Osteocyte (in vitro differentiated cells): ENCODE results near the gene RALGPS1. TPM values are rescaled to one million over a fixed set of nuclear protein-coding genes. Genes with fewer than 3 reads are reported as not detected.

Experiments
- DNase-seq: peaks from one replicate; pipeline ENCODE4 v3.0.0; 2021; ENCODE audit warnings: mixed read lengths; ENCODE audit not compliant: unreplicated experiment; ENCODE audit errors: extremely low spot score
- H3K27ac Mint-ChIP-seq: one replicate; pipeline ENCODE4 v1.8.0; 2021; ENCODE audit warnings: mild to moderate bottlenecking, mixed read lengths; ENCODE audit not compliant: unreplicated experiment
- H3K27me3 Mint-ChIP-seq: one replicate; pipeline ENCODE4 v1.8.0; 2021; ENCODE audit warnings: mixed read lengths; ENCODE audit not compliant: unreplicated experiment
- H3K36me3 Mint-ChIP-seq: one replicate; pipeline ENCODE4 v1.8.0; 2021; ENCODE audit warnings: mixed read lengths; ENCODE audit not compliant: unreplicated experiment
- H3K4me1 Mint-ChIP-seq: one replicate; pipeline ENCODE4 v1.8.0; 2021; ENCODE audit warnings: mixed read lengths; ENCODE audit not compliant: unreplicated experiment
- H3K4me3 Mint-ChIP-seq: one replicate; pipeline ENCODE4 v1.8.0; 2021; ENCODE audit warnings: mild to moderate bottlenecking, moderate library complexity, mixed read lengths; ENCODE audit not compliant: unreplicated experiment
- H3K9me3 Mint-ChIP-seq: one replicate; pipeline ENCODE4 v1.8.0; 2021; ENCODE audit warnings: mixed read lengths; ENCODE audit not compliant: unreplicated experiment
- CTCF ChIP-seq: fragments of 200-600 bp; sonication (generic); IDR thresholded peaks from 2 replicates; pipeline ENCODE4 v1.5.0; 2021; ENCODE audit warnings: antibody characterized with exemption, mild to moderate bottlenecking, moderate library complexity
- total RNA-seq: library from RNA; stranded (reverse); gene quantifications from 2 replicates; pipeline ENCODE4 v1.2.1, GENCODE V29; 2021

Gene RALGPS1
- total RNA-seq, 1 donor from 2014 or later = 9.9 TPM

- H3K27ac Mint-ChIP-seq = no peak overlapping the region
- H3K4me1 Mint-ChIP-seq = peaks cover 8% of the 10 kb centered on the region
- H3K36me3 Mint-ChIP-seq = peaks cover 28% of the 10 kb centered on the region
- TF ChIP-seq CTCF = no peak
- H3K4me3 Mint-ChIP-seq = no peak overlapping the region
- no peak for DNase-seq
- H3K9me3 Mint-ChIP-seq = no peaks in the 10 kb centered on the region
- H3K27me3 Mint-ChIP-seq = no peaks in the 10 kb centered on the region
Observed at GRCh38 chr9:127107929-127108876, 193.6 kb downstream of the RALGPS1 start.

GRCh38 chr9:127109212-127109711 lies 194.7 kb downstream of the RALGPS1 start:
- H3K4me3 Mint-ChIP-seq = no peak overlapping the region
- DNase-seq = no peak

GRCh38 chr9:127112056-127112455 lies 197.5 kb downstream of the RALGPS1 start:
- no peaks in the 10 kb centered on the region for H3K27me3 Mint-ChIP-seq
- H3K36me3 Mint-ChIP-seq = peaks cover 9% of the 10 kb centered on the region
- no peaks in the 10 kb centered on the region for H3K9me3 Mint-ChIP-seq
- TF ChIP-seq CTCF = no peak
- peaks cover 18% of the 10 kb centered on the region for H3K4me1 Mint-ChIP-seq
- H3K4me3 Mint-ChIP-seq = no peak overlapping the region
- no peak for DNase-seq
- H3K27ac Mint-ChIP-seq = no peak overlapping the region

More at GRCh38 chr9:127109212-127109711, 194.7 kb downstream of the RALGPS1 start:
- no peaks in the 10 kb centered on the region for H3K27me3 Mint-ChIP-seq
- H3K27ac Mint-ChIP-seq = no peak overlapping the region
- H3K36me3 Mint-ChIP-seq = peaks cover 28% of the 10 kb centered on the region
- no peak for TF ChIP-seq CTCF
- peaks cover 18% of the 10 kb centered on the region for H3K4me1 Mint-ChIP-seq
- H3K9me3 Mint-ChIP-seq = no peaks in the 10 kb centered on the region

GRCh38 chr9:127112735-127113161 lies 198.2 kb downstream of the RALGPS1 start:
- H3K27me3 Mint-ChIP-seq = no peaks in the 10 kb centered on the region
- DNase-seq = no peak
- no peak overlapping the region for H3K4me3 Mint-ChIP-seq
- no peak for TF ChIP-seq CTCF
- H3K9me3 Mint-ChIP-seq = no peaks in the 10 kb centered on the region
- H3K36me3 Mint-ChIP-seq = peaks cover 7% of the 10 kb centered on the region
- H3K4me1 Mint-ChIP-seq = peaks cover 18% of the 10 kb centered on the region
- H3K27ac Mint-ChIP-seq = peak overlapping the region; percentile 71
